GM23338 (cell line): ENCODE results near the gene UBE2D3. TPM values are rescaled to one million over a fixed set of nuclear protein-coding genes. Genes with fewer than 3 reads are reported as not detected.

Experiments
- ATAC-seq: fragments of 200-7000 bp; cut with Tn5 transposase; 3 replicates; pipeline ENCODE4 v1.9.1; 2020
- DNase-seq: peaks from one replicate; pipeline ENCODE4 v3.0.0-alpha.2; 2015; ENCODE audit warnings: low spot score
- H2AFZ ChIP-seq: fragments of 200-600 bp; sonication (generic); 2 replicates; pipeline ENCODE4 v1.8.0; 2016; ENCODE audit warnings: antibody characterized with exemption, mild to moderate bottlenecking, moderate library complexity
- H3F3A ChIP-seq: fragments of 200-600 bp; sonication (generic); replicated peaks from 2 replicates; pipeline ENCODE4 v1.8.0; 2017; ENCODE audit warnings: antibody characterized with exemption, mixed run types, low read depth
- H3K27ac ChIP-seq: fragments of 200-600 bp; sonication (generic); 2 replicates; pipeline ENCODE4 v1.6.1; 2016; ENCODE audit warnings: low read depth
- H3K27me3 ChIP-seq: fragments of 200-600 bp; sonication (generic); 2 replicates; pipeline ENCODE4 v1.8.0; 2016; ENCODE audit warnings: mild to moderate bottlenecking, mixed run types, moderate library complexity; ENCODE audit not compliant: insufficient read depth
- H3K36me3 ChIP-seq: fragments of 200-600 bp; sonication (generic); 2 replicates; pipeline ENCODE4 v1.8.0; 2016; ENCODE audit warnings: mild to moderate bottlenecking; ENCODE audit not compliant: insufficient read depth
- H3K4me1 ChIP-seq: fragments of 200-600 bp; sonication (generic); 2 replicates; pipeline ENCODE4 v1.8.0; 2016; ENCODE audit warnings: mild to moderate bottlenecking, moderate library complexity; ENCODE audit not compliant: insufficient read depth
- H3K4me2 ChIP-seq: fragments of 200-600 bp; sonication (generic); 2 replicates; pipeline ENCODE4 v1.7.1; 2017; ENCODE audit warnings: mixed run types
- H3K4me3 ChIP-seq: fragments of 200-600 bp; sonication (generic); 2 replicates; pipeline ENCODE4 v1.6.1; 2016; ENCODE audit warnings: mixed run types
- H3K79me2 ChIP-seq: fragments of 200-600 bp; sonication (generic); replicated peaks from 2 replicates; pipeline ENCODE4 v1.8.0; 2017; ENCODE audit warnings: mild to moderate bottlenecking; ENCODE audit not compliant: insufficient read depth
- H3K9me2 ChIP-seq: fragments of 200-600 bp; sonication (generic); 2 replicates; pipeline ENCODE4 v1.8.0; 2017; ENCODE audit not compliant: insufficient read depth
- H4K20me1 ChIP-seq: fragments of 200-600 bp; sonication (generic); replicated peaks from 2 replicates; pipeline ENCODE4 v1.8.0; 2017; ENCODE audit warnings: mild to moderate bottlenecking; ENCODE audit not compliant: insufficient read depth
- H3K27ac Mint-ChIP-seq: 2 replicates; pipeline ENCODE4 v1.8.0; 2020; ENCODE audit warnings: inconsistent platforms, mild to moderate bottlenecking, moderate library complexity, mixed read lengths
- H3K27me3 Mint-ChIP-seq: 3 replicates; pipeline ENCODE4 v1.8.0; 2022; ENCODE audit warnings: low read depth, mild to moderate bottlenecking, moderate library complexity, mixed read lengths, inconsistent platforms; ENCODE audit not compliant: insufficient read depth, poor library complexity
- H3K36me3 Mint-ChIP-seq: 3 replicates; pipeline ENCODE4 v1.8.0; 2021; ENCODE audit warnings: low read depth, mild to moderate bottlenecking, inconsistent platforms, moderate library complexity, mixed read lengths
- H3K4me1 Mint-ChIP-seq: 3 replicates; pipeline ENCODE4 v1.8.0; 2020; ENCODE audit warnings: mild to moderate bottlenecking, inconsistent platforms, mixed read lengths
- H3K4me3 Mint-ChIP-seq: 3 replicates; pipeline ENCODE4 v1.8.0; 2021; ENCODE audit warnings: moderate library complexity, mild to moderate bottlenecking, inconsistent platforms, mixed read lengths
- H3K9me3 Mint-ChIP-seq: 3 replicates; pipeline ENCODE4 v1.8.0; 2020; ENCODE audit warnings: moderate library complexity, mild to moderate bottlenecking, inconsistent platforms, mixed read lengths
- ETS1 ChIP-seq: IDR thresholded peaks from 2 replicates; pipeline ENCODE4 v1.6.1; 2016; ENCODE audit warnings: antibody characterized with exemption
- EZH2 ChIP-seq: fragments of 200-600 bp; sonication (generic); IDR thresholded peaks from one replicate; pipeline ENCODE4 v1.8.0; 2017; ENCODE audit warnings: antibody characterized with exemption, mild to moderate bottlenecking, low read depth; ENCODE audit not compliant: unreplicated experiment
- JUNB ChIP-seq: IDR thresholded peaks from one replicate; pipeline ENCODE4 v1.6.1; 2016; ENCODE audit warnings: antibody characterized with exemption; ENCODE audit not compliant: unreplicated experiment
- NANOG ChIP-seq: IDR thresholded peaks from 2 replicates; pipeline ENCODE4 v1.6.1; 2016; ENCODE audit warnings: antibody characterized with exemption, borderline replicate concordance
- POLR2AphosphoS5 ChIP-seq: IDR thresholded peaks from 2 replicates; pipeline ENCODE4 v1.6.1; 2016; ENCODE audit warnings: antibody characterized with exemption, low read depth
- ZNF114 ChIP-seq: fragments of 250-450 bp; sonication (Bioruptor Pico); IDR thresholded peaks from 2 replicates; pipeline ENCODE4 v1.5.0; 2020; ENCODE audit warnings: mild to moderate bottlenecking, moderate library complexity
- ZNF462 ChIP-seq: fragments of 250-450 bp; sonication (Bioruptor Pico); IDR thresholded peaks from 2 replicates; pipeline ENCODE4 v1.5.0; 2020; ENCODE audit warnings: mild to moderate bottlenecking, moderate library complexity
- polyA plus RNA-seq: library from polyadenylated mRNA; unstranded; fragments of >200 nt; fragmentation: Nextera tagmentation; extraction: Ambion mirVana; gene quantifications from 2 replicates; pipeline ENCODE4 v1.2.1, GENCODE V29; 2016
- total RNA-seq: library from RNA; depleted of rRNA; stranded (reverse); fragments of >200 nt; shearing (Covaris generic); gene quantifications from 2 replicates; pipeline ENCODE4 v1.2.3, GENCODE V29; 2014
- TF ChIP-seq, protein P1 (sequence below), 2 experiments: fragments of 200-600 bp in 1 of 2; sonication (generic) in 1 of 2; conservative IDR thresholded peaks; 2 replicates each; pipeline versions ENCODE4 v1.5.1 to v1.6.1; 2016 to 2017; ENCODE audit warnings: antibody characterized with exemption in 2 of 2, low read depth in 2 of 2, mild to moderate bottlenecking in 2 of 2, moderate library complexity in 1 of 2

UBE2D3 gene
- total and polyA plus RNA-seq, 2 experiments from 2014 or later, result 250 to 498 TPM

DNA sequence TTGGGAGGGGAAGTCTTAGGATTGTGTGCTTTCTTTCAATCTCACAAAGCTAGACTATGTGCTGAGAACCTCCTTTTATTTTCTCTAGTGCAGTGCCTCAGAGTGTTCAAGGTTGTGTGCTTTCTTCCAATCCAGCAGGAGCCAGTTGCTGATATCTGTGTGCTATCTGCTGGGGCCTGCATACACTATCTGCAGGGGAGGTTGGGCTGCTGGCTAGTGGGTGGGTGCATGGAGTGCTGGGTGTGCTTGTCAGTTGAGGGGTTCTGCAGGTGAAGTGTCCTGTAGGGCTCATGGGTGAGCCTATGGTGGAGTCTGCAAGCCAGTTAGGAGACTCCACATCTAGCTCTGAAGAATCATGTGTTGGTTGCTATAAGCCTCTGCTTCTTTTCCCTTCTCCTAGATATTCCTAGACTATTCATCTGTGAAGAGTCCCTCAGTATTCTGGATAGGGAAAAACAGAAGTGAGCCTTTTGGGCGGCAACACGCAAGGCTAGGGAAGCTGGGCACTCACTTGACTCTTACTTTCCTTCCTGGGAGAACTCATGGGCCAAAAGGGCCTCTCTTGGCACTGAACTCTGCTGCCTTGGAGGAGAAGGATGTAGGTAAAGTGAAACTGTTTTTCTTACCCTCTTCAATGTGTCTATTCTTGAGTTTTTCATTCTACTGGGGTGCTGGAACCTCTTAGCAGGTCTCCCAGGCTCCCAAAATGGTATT lies 33.4 kb upstream of the UBE2D3 start:
- H4K20me1 ChIP-seq, result no peaks in the 10 kb centered on the region
- no peaks in the 10 kb centered on the region for H3K9me2 ChIP-seq
- no peak overlapping the region for H3K27ac Mint-ChIP-seq
- H3K27me3 Mint-ChIP-seq, result peaks cover 7% of the 10 kb centered on the region
- no peak overlapping the region for H3K4me2 ChIP-seq
- ATAC-seq, result no peak
- no peak overlapping the region for H3K4me3 Mint-ChIP-seq
- DNase-seq, result no peak
- H3F3A ChIP-seq, result no peaks in the 10 kb centered on the region
- TF ChIP-seq NANOG (no peak), JUNB (no peak), POLR2AphosphoS5 (no peak), ZNF114 (CRISPR knock-in tag) (no peak), ETS1 (no peak), EZH2 (no peak), ZNF462 (no peak)
- TF ChIP-seq, protein P1, sequence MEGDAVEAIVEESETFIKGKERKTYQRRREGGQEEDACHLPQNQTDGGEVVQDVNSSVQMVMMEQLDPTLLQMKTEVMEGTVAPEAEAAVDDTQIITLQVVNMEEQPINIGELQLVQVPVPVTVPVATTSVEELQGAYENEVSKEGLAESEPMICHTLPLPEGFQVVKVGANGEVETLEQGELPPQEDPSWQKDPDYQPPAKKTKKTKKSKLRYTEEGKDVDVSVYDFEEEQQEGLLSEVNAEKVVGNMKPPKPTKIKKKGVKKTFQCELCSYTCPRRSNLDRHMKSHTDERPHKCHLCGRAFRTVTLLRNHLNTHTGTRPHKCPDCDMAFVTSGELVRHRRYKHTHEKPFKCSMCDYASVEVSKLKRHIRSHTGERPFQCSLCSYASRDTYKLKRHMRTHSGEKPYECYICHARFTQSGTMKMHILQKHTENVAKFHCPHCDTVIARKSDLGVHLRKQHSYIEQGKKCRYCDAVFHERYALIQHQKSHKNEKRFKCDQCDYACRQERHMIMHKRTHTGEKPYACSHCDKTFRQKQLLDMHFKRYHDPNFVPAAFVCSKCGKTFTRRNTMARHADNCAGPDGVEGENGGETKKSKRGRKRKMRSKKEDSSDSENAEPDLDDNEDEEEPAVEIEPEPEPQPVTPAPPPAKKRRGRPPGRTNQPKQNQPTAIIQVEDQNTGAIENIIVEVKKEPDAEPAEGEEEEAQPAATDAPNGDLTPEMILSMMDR (conservative IDR thresholded peaks at IDR 0.05; ENCODE audit: low read depth in 2 of 2), result no peak
- H3K79me2 ChIP-seq, result peaks cover 29% of the 10 kb centered on the region
- no peaks in the 10 kb centered on the region; the same call in 1 of the 3 replicates for H3K4me1 Mint-ChIP-seq
- H3K36me3 ChIP-seq, result no peaks in the 10 kb centered on the region
- no peaks in the 10 kb centered on the region for H3K27me3 ChIP-seq
- H3K36me3 Mint-ChIP-seq, result peaks cover 36% of the 10 kb centered on the region
- H3K4me3 ChIP-seq, result no peak overlapping the region
- no peak overlapping the region for H2AFZ ChIP-seq
- H3K27ac ChIP-seq, result no peak overlapping the region
- H3K9me3 Mint-ChIP-seq, result peaks cover 21% of the 10 kb centered on the region
- H3K4me1 ChIP-seq, result no peaks in the 10 kb centered on the region
